Mucosa of rectum (tissue), 2 donors: ENCODE data around the gene AUP1.
A peak's percentile ranks its signal among the peaks of the same experiment; 100 is the strongest.
"Not testable (repeated sequence)": the region's sequence is repeated elsewhere in the genome, so short reads cannot be mapped to it uniquely, and the experiment has no call there.

Source experiments
- H3K27ac ChIP-seq, 2 donors: one replicate each; pipeline ENCODE4 v1.7.0; 2013; ENCODE audit warnings: inconsistent platforms in 2 of 2, low read depth in 2 of 2, low read length in 2 of 2
- H3K27me3 ChIP-seq, 2 donors: one replicate each; pipeline ENCODE4 v1.7.0; 2013; ENCODE audit warnings: low read length in 2 of 2; ENCODE audit not compliant: control insufficient read depth in 2 of 2, insufficient read depth in 2 of 2
- H3K36me3 ChIP-seq, 2 donors: one replicate each; pipeline ENCODE4 v1.7.0; 2013; ENCODE audit warnings: low read length in 2 of 2; ENCODE audit not compliant: control insufficient read depth in 2 of 2, insufficient read depth in 2 of 2
- H3K4me1 ChIP-seq, 2 donors: one replicate each; pipeline ENCODE4 v1.7.0; 2013; ENCODE audit warnings: low read length in 2 of 2, mild to moderate bottlenecking in 1 of 2; ENCODE audit not compliant: control insufficient read depth in 2 of 2, insufficient read depth in 2 of 2
- H3K4me3 ChIP-seq, 2 donors: one replicate each; pipeline ENCODE4 v1.7.0; 2013; ENCODE audit warnings: low read length in 2 of 2
- H3K9ac ChIP-seq, 2 donors: one replicate each; pipeline ENCODE4 v1.7.0; 2013; ENCODE audit warnings: low read length in 2 of 2, low read depth in 1 of 2, mild to moderate bottlenecking in 1 of 2
- H3K9me3 ChIP-seq, 2 donors: one replicate each; pipeline ENCODE4 v1.7.0; 2013; ENCODE audit warnings: low read length in 2 of 2; ENCODE audit not compliant: control insufficient read depth in 2 of 2
- donor health status: healthy.
- donor health status: Normal muscosa, but diverticular disease.

The AUP1 gene

GRCh38 chr2:74569686-74570085 lies 40.2 kb upstream of the AUP1 start:
- H3K4me3 ChIP-seq: no peak overlapping the region
- H3K9ac ChIP-seq: no peak overlapping the region
- no peaks in the 10 kb centered on the region for H3K27me3 ChIP-seq
- no peaks in the 10 kb centered on the region for H3K9me3 ChIP-seq
- peaks cover 0 to 4% of the 10 kb centered on the region in 2 donors for H3K4me1 ChIP-seq
- H3K36me3 ChIP-seq: no peaks in the 10 kb centered on the region
- H3K27ac ChIP-seq: no peak overlapping the region

- Histone ChIP-seq H3K9me3 (no peaks in the 10 kb centered on the region), H3K4me3 (no peak overlapping the region), H3K27ac (no peak overlapping the region), H3K27me3 (no peaks in the 10 kb centered on the region), H3K9ac (no peak overlapping the region), H3K4me1 (peaks cover 0 to 4% of the 10 kb centered on the region in 2 donors), H3K36me3 (no peaks in the 10 kb centered on the region)
Measured at GRCh38 chr2:74567881-74568280, 38.4 kb upstream of the AUP1 start.

DNA sequence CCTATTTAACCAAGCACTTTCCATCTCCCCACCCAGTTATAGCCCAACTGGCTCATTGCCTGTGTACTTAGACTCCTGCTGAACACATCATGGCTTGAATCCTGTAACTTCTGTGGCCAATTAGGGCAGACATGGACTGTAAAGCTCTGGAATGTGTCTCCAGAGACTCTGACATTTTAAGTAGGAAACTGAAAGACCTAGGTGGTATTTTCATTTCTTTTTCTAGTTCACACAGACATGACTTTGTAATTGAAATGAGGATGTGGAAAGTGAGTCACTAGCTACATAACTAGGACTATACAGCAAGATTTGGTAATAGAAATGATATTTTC lies 37.2 kb upstream of the AUP1 start:
- H3K36me3 ChIP-seq: no peaks in the 10 kb centered on the region
- H3K27ac ChIP-seq: no peak overlapping the region
- H3K9me3 ChIP-seq: no peaks in the 10 kb centered on the region
- no peaks in the 10 kb centered on the region for H3K27me3 ChIP-seq
- peaks cover 0 to 4% of the 10 kb centered on the region in 2 donors for H3K4me1 ChIP-seq
- no peak overlapping the region for H3K4me3 ChIP-seq
- no peak overlapping the region for H3K9ac ChIP-seq

GRCh38 chr2:74566076-74566753 lies 36.7 kb upstream of the AUP1 start:
- H3K9me3 ChIP-seq: no peaks in the 10 kb centered on the region
- H3K4me1 ChIP-seq: peaks cover 0 to 4% of the 10 kb centered on the region in 2 donors
- H3K27me3 ChIP-seq: no peaks in the 10 kb centered on the region
- H3K4me3 ChIP-seq: no peak overlapping the region
- H3K36me3 ChIP-seq: no peaks in the 10 kb centered on the region
- H3K9ac ChIP-seq: no peak overlapping the region
- H3K27ac ChIP-seq: no peak overlapping the region

- Histone ChIP-seq H3K4me3 (no peak overlapping the region), H3K27ac (no peak overlapping the region), H3K27me3 (no peaks in the 10 kb centered on the region), H3K9ac (no peak overlapping the region), H3K9me3 (no peaks in the 10 kb centered on the region), H3K36me3 (no peaks in the 10 kb centered on the region), H3K4me1 (peaks cover 2 to 17% of the 10 kb centered on the region in 2 donors)
Measured at GRCh38 chr2:74564222-74564621, 34.7 kb upstream of the AUP1 start.

- Histone ChIP-seq H3K36me3 (peaks cover 0 to 2% of the 10 kb centered on the region in 2 donors), H3K27me3 (no peaks in the 10 kb centered on the region), H3K4me3 (no peak overlapping the region), H3K9ac (no peak overlapping the region), H3K9me3 (no peaks in the 10 kb centered on the region), H3K4me1 (peaks cover 5 to 29% of the 10 kb centered on the region in 2 donors), H3K27ac (no peak overlapping the region)
Measured at GRCh38 chr2:74562126-74562775, 32.7 kb upstream of the AUP1 start.

GRCh38 chr2:74561022-74561421 lies 31.5 kb upstream of the AUP1 start:
- not testable (repeated sequence) for H3K9me3 ChIP-seq, H3K27ac ChIP-seq, H3K4me3 ChIP-seq, H3K36me3 ChIP-seq, H3K27me3 ChIP-seq, H3K9ac ChIP-seq
- H3K4me1 ChIP-seq: peaks cover 5 to 28% of the 10 kb centered on the region in 2 donors

GRCh38 chr2:74560591-74560990 lies 31.1 kb upstream of the AUP1 start:
- Histone ChIP-seq H3K4me3 (no peak overlapping the region), H3K27me3 (no peaks in the 10 kb centered on the region)

DNA sequence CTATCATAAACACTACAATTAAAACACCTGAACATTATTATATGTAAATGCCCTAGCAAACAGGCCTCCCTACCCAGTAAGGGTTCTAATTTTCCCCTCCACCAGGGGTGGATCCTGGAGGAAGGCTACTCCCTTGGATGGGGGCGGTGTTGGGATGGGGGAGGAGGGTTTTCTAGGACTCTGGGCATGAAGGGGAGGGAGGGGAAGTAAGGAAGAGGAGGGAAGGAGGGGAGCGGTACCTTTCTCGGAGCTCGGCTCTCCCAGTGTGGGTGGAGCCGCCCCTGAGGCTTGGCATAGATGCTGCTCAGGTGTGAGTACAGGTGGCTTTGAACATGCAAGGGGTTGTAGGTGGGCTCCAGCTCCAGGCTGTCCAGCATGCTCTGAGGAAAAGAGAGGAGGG lies 30.4 kb upstream of the AUP1 start:
- Histone ChIP-seq H3K4me3 (no peak overlapping the region), H3K36me3 (peaks cover 0 to 8% of the 10 kb centered on the region in 2 donors), H3K9ac (no peak overlapping the region), H3K27me3 (no peaks in the 10 kb centered on the region), H3K27ac (no peak overlapping the region), H3K9me3 (no peaks in the 10 kb centered on the region), H3K4me1 (peaks cover 5 to 28% of the 10 kb centered on the region in 2 donors)

More at GRCh38 chr2:74560591-74560990, 31.1 kb upstream of the AUP1 start:
- no peak overlapping the region for H3K9ac ChIP-seq
- peaks cover 5 to 28% of the 10 kb centered on the region in 2 donors for H3K4me1 ChIP-seq
- H3K9me3 ChIP-seq: no peaks in the 10 kb centered on the region
- H3K36me3 ChIP-seq: peaks cover 0 to 8% of the 10 kb centered on the region in 2 donors
- H3K27ac ChIP-seq: no peak overlapping the region

- H3K9ac ChIP-seq: no peak overlapping the region
- no peak overlapping the region for H3K4me3 ChIP-seq
- peaks cover 5 to 28% of the 10 kb centered on the region in 2 donors for H3K4me1 ChIP-seq
- peak overlapping the region; percentile 32 to 49 for H3K27ac ChIP-seq
- no peaks in the 10 kb centered on the region for H3K9me3 ChIP-seq
- H3K36me3 ChIP-seq: peaks cover 0 to 8% of the 10 kb centered on the region in 2 donors
- no peaks in the 10 kb centered on the region for H3K27me3 ChIP-seq
Measured at GRCh38 chr2:74558284-74559230, 29.1 kb upstream of the AUP1 start.
